ENCODE data around the gene DOCK3.
"Not testable (repeated sequence)": the region's sequence is repeated elsewhere in the genome, so short reads cannot be mapped to it uniquely, and the experiment has no call there.

Gene DOCK3

GRCh38 chr3:51274052-51274451 is 599.3 kb downstream of the DOCK3 start:
- DNase-seq: no peak
- intact Hi-C loops (cut with DNase I): no loop called here

GRCh38 chr3:51275111-51275805 is 600.5 kb downstream of the DOCK3 start:
- no peak for DNase-seq
- intact Hi-C loops (cut with DNase I): no loop called here

- no peak for DNase-seq
- intact Hi-C loops (cut with DNase I): no loop called here
Observed at GRCh38 chr3:51276046-51276445, 601.3 kb downstream of the DOCK3 start.

GRCh38 chr3:51279448-51279847 is 604.7 kb downstream of the DOCK3 start:
- intact Hi-C loops (cut with DNase I): no loop called here

GRCh38 chr3:51280176-51280575 is 605.4 kb downstream of the DOCK3 start:
- DNase-seq: peak in 6 of 10 donors; percentile 12 to 90 (median 46)
- intact Hi-C loops (cut with DNase I): no loop called here

More at GRCh38 chr3:51279448-51279847, 604.7 kb downstream of the DOCK3 start:
- DNase-seq: no peak

- DNase-seq: no peak
- intact Hi-C loops (cut with DNase I): no loop called here
Observed at GRCh38 chr3:51282931-51283330, 608.2 kb downstream of the DOCK3 start.

- DNase-seq: no peak
- intact Hi-C loops (cut with DNase I): no loop called here
Observed at GRCh38 chr3:51283421-51283820, 608.7 kb downstream of the DOCK3 start.

- intact Hi-C loops (cut with DNase I): no loop called here
Observed at GRCh38 chr3:51295625-51296024, 620.9 kb downstream of the DOCK3 start.

GRCh38 chr3:51297333-51297732 is 622.6 kb downstream of the DOCK3 start:
- intact Hi-C loops (cut with DNase I): no loop called here
- DNase-seq: no peak

More at GRCh38 chr3:51295625-51296024, 620.9 kb downstream of the DOCK3 start:
- no peak for DNase-seq

- no peak for DNase-seq
- intact Hi-C loops (cut with DNase I): no loop called here
Observed at GRCh38 chr3:51304230-51304629, 629.5 kb downstream of the DOCK3 start.

- no peak for DNase-seq
- intact Hi-C loops (cut with DNase I): no loop called here
Observed at GRCh38 chr3:51306093-51306492, 631.4 kb downstream of the DOCK3 start.

- no peak for DNase-seq
- intact Hi-C loops (cut with DNase I): no loop called here
Observed at GRCh38 chr3:51307458-51307857, 632.7 kb downstream of the DOCK3 start.

- DNase-seq; intact Hi-C loops (cut with DNase I): not testable (repeated sequence)
Observed at GRCh38 chr3:51307945-51308607, 633.3 kb downstream of the DOCK3 start.

GRCh38 chr3:51311055-51311454 is 636.3 kb downstream of the DOCK3 start:
- DNase-seq: no peak

GRCh38 chr3:51328206-51328605 is 653.5 kb downstream of the DOCK3 start:
- no peak for DNase-seq
- intact Hi-C loops (cut with DNase I): no loop called here

More at GRCh38 chr3:51311055-51311454, 636.3 kb downstream of the DOCK3 start:
- intact Hi-C loops (cut with DNase I): no loop called here

GRCh38 chr3:51330046-51330445 is 655.3 kb downstream of the DOCK3 start:
- intact Hi-C loops (cut with DNase I): no loop called here
- no peak for DNase-seq

- intact Hi-C loops (cut with DNase I): no loop called here
- DNase-seq: no peak
Observed at GRCh38 chr3:51332156-51332555, 657.4 kb downstream of the DOCK3 start.

- DNase-seq: no peak
- intact Hi-C loops (cut with DNase I): no loop called here
Observed at GRCh38 chr3:51333021-51333420, 658.3 kb downstream of the DOCK3 start.

- intact Hi-C loops (cut with DNase I): no loop called here
- DNase-seq: no peak
Observed at GRCh38 chr3:51336261-51336660, 661.5 kb downstream of the DOCK3 start.

GRCh38 chr3:51337666-51338065 is 662.9 kb downstream of the DOCK3 start:
- DNase-seq: no peak
- intact Hi-C loops (cut with DNase I): no loop called here

GRCh38 chr3:51338632-51339031 is 663.9 kb downstream of the DOCK3 start:
- no peak for DNase-seq
- intact Hi-C loops (cut with DNase I): no loop called here

Measured in posterior cingulate gyrus (tissue), 11 donors.